RWPE2 (cell line): ENCODE measurements around the gene USP40.

Experiments used
- ATAC-seq: fragments of 200-7000 bp; cut with Tn5 transposase; 3 replicates; pipeline ENCODE4 v1.9.1; 2021; ENCODE audit warnings: low read depth
- DNase-seq: peaks from one replicate; pipeline ENCODE4 v3.0.0-alpha.2; 2020; ENCODE audit warnings: low spot score
- H3K27ac ChIP-seq: fragments of 450-650 bp; 2 replicates; pipeline ENCODE4 v1.5.1; 2017; ENCODE audit warnings: mild to moderate bottlenecking; ENCODE audit not compliant: poor library complexity, severe bottlenecking
- H3K27me3 ChIP-seq: fragments of 250-450 bp; sonication (Bioruptor Pico); 2 replicates; pipeline ENCODE4 v1.5.1; 2021; ENCODE audit warnings: mild to moderate bottlenecking, moderate library complexity; ENCODE audit not compliant: insufficient read depth, poor library complexity, severe bottlenecking
- H3K36me3 ChIP-seq: fragments of 250-450 bp; sonication (Bioruptor Pico); 2 replicates; pipeline ENCODE4 v1.5.1; 2020; ENCODE audit warnings: low read depth, mild to moderate bottlenecking, moderate library complexity
- H3K4me1 ChIP-seq: fragments of 250-450 bp; sonication (Bioruptor Pico); 2 replicates; pipeline ENCODE4 v1.5.1; 2021; ENCODE audit warnings: mild to moderate bottlenecking, moderate library complexity; ENCODE audit not compliant: insufficient read depth, poor library complexity, severe bottlenecking
- H3K4me3 ChIP-seq: fragments of 250-450 bp; sonication (Bioruptor Pico); 2 replicates; pipeline ENCODE4 v1.5.1; 2021; ENCODE audit warnings: mild to moderate bottlenecking, moderate library complexity; ENCODE audit not compliant: severe bottlenecking
- H3K9me3 ChIP-seq: fragments of 250-450 bp; sonication (Bioruptor Pico); 2 replicates; pipeline ENCODE4 v1.5.1; 2021; ENCODE audit warnings: mild to moderate bottlenecking, moderate library complexity; ENCODE audit not compliant: severe bottlenecking
- TF ChIP-seq, protein P1 (sequence below): fragments of 450-650 bp; IDR thresholded peaks from one replicate; pipeline ENCODE4 v1.5.1; 2017; ENCODE audit warnings: mild to moderate bottlenecking, moderate library complexity; ENCODE audit not compliant: poor library complexity, severe bottlenecking

Gene USP40

GRCh38 chr2:233443511-233444183 is 122.9 kb downstream of the USP40 start:
- Histone ChIP-seq H3K4me1 (no peaks in the 10 kb centered on the region), H3K36me3 (peaks cover 36% of the 10 kb centered on the region), H3K27me3 (no peaks in the 10 kb centered on the region), H3K9me3 (no peaks in the 10 kb centered on the region), H3K27ac (no peak overlapping the region), H3K4me3 (no peak overlapping the region)
- TF ChIP-seq, protein P1, sequence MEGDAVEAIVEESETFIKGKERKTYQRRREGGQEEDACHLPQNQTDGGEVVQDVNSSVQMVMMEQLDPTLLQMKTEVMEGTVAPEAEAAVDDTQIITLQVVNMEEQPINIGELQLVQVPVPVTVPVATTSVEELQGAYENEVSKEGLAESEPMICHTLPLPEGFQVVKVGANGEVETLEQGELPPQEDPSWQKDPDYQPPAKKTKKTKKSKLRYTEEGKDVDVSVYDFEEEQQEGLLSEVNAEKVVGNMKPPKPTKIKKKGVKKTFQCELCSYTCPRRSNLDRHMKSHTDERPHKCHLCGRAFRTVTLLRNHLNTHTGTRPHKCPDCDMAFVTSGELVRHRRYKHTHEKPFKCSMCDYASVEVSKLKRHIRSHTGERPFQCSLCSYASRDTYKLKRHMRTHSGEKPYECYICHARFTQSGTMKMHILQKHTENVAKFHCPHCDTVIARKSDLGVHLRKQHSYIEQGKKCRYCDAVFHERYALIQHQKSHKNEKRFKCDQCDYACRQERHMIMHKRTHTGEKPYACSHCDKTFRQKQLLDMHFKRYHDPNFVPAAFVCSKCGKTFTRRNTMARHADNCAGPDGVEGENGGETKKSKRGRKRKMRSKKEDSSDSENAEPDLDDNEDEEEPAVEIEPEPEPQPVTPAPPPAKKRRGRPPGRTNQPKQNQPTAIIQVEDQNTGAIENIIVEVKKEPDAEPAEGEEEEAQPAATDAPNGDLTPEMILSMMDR, result peak; percentile 94
- ATAC-seq (peak; percentile 75), DNase-seq (no peak)

DNA sequence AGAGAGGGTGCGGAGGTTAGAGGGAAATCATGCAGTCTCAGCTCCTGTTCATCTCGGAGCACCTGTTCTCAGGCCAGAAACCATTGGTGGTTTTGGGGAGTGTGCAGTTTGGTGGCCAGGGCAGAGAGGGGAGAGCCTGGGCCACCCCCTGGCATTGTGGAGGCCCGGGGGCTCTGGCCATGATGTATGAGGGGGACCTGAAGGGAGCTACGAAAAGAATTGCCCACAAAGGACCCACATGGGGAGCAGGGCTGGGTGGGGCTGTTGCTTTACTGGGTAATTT is 124.6 kb downstream of the USP40 start:
- ATAC-seq (no peak), DNase-seq (no peak)
- TF ChIP-seq, protein P1, result no peak
- H3K27me3 ChIP-seq, result no peaks in the 10 kb centered on the region
- peaks cover 27% of the 10 kb centered on the region for H3K36me3 ChIP-seq
- H3K27ac ChIP-seq, result no peak overlapping the region
- H3K4me1 ChIP-seq, result no peaks in the 10 kb centered on the region
- no peaks in the 10 kb centered on the region for H3K9me3 ChIP-seq
- H3K4me3 ChIP-seq, result no peak overlapping the region

DNA sequence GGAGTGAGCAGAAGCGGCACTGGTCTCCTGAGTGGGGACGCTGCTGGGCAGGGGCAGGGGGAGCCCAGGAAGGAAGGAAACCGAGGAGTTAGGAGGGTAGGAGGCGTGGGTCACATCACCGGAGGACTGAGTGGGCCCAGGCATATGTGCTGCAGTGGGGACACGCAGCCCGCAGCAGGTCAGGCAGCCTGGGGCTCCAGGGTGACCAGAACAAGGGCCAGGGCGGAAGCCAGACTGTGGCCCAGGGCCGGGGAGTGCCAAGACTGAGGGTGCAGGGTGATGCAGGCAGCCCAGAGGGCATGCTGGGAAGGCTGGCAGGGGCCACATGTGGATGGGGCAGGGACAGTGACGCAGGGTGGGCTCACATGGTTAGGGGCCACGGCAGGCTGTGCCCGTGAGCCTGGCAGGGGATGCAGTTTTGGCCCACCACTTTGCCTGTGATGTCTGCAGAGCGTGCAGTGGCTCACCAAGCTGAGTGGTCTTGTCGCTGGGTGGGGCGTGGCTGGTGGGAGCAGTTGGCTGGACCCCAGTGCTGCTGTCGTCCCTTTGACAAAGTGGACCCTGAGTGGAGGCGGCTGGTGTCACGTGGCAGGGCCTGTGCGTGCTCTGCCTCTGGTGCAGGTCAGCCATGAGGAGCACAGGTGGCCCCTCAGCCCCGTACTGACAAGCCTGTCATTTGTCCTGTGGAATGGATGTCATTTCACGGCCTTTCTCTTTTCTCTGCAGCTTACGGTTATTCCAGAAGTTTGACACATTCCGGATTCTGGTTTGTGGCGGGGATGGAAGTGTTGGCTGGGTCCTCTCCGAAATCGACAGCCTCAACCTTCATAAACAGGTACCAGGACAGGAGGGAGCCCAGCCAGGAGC is 125.2 kb downstream of the USP40 start:
- DNase-seq, result no peak

GRCh38 chr2:233440714-233441113 is 125.9 kb downstream of the USP40 start:
- Histone ChIP-seq H3K27me3 (no peaks in the 10 kb centered on the region), H3K27ac (no peak overlapping the region), H3K9me3 (no peaks in the 10 kb centered on the region), H3K36me3 (peaks cover 25% of the 10 kb centered on the region), H3K4me1 (no peaks in the 10 kb centered on the region), H3K4me3 (no peak overlapping the region)
- no peak for DNase-seq
- ATAC-seq, result no peak
- TF ChIP-seq, protein P1, result no peak

More for the DNA sequence above, 125.2 kb downstream of the USP40 start:
- H3K27ac ChIP-seq, result no peak overlapping the region
- no peak for ATAC-seq
- H3K36me3 ChIP-seq, result peaks cover 27% of the 10 kb centered on the region
- no peaks in the 10 kb centered on the region for H3K27me3 ChIP-seq
- no peak overlapping the region for H3K4me3 ChIP-seq
- no peaks in the 10 kb centered on the region for H3K4me1 ChIP-seq
- TF ChIP-seq, protein P1, result no peak
- H3K9me3 ChIP-seq, result no peaks in the 10 kb centered on the region

- Histone ChIP-seq H3K27ac (no peak overlapping the region), H3K9me3 (no peaks in the 10 kb centered on the region), H3K27me3 (no peaks in the 10 kb centered on the region), H3K36me3 (peaks cover 26% of the 10 kb centered on the region), H3K4me3 (no peak overlapping the region), H3K4me1 (no peaks in the 10 kb centered on the region)
- no peak for DNase-seq
- no peak for ATAC-seq
- TF ChIP-seq, protein P1, result no peak
Observed at GRCh38 chr2:233440314-233440713, 126.3 kb downstream of the USP40 start.
